ENCODE data around the gene SLC9C2.

The SLC9C2 gene

GRCh38 chr1:173481195-173481772 is 121.6 kb downstream of the SLC9C2 start:
- Histone ChIP-seq H3K9me3 (replicated peaks; ENCODE audit: insufficient read depth, low read length) (no peaks in the 10 kb centered on the region), H3K4me3 (ENCODE audit: low read length) (no peak overlapping the region), H3K9ac (ENCODE audit: low read length) (no peak overlapping the region), H3K9me2 (replicated peaks; ENCODE audit: insufficient read depth, low read length) (no peaks in the 10 kb centered on the region), H3K79me2 (ENCODE audit: low read length) (peaks cover 32% of the 10 kb centered on the region), H3K4me1 (ENCODE audit: low read length) (peaks cover 31% of the 10 kb centered on the region), H3K27ac (ENCODE audit: low read length) (no peak overlapping the region), H3K4me2 (ENCODE audit: low read depth, low read length) (no peak overlapping the region), H3F3A (ENCODE audit: insufficient read depth, low read length) (peaks cover 4% of the 10 kb centered on the region; the same call in 1 of the 2 replicates), H3K27me3 (replicated peaks; ENCODE audit: insufficient read depth, low read length) (no peaks in the 10 kb centered on the region), H3K36me3 (replicated peaks; ENCODE audit: insufficient read depth, low read length) (peaks cover 5% of the 10 kb centered on the region), H4K20me1 (ENCODE audit: insufficient read depth, low read length) (no peaks in the 10 kb centered on the region), H2AFZ (ENCODE audit: low read length) (no peak overlapping the region)
- no peak for TF ChIP-seq CTCF (IDR thresholded peaks at IDR 0.05; ENCODE audit: low read length)
- TF ChIP-seq EZH2 (optimal IDR thresholded peaks at IDR 0.05; ENCODE audit: low read depth, low read length): no peak
- no peak for TF ChIP-seq EZH2phosphoT487 (IDR thresholded peaks at IDR 0.05; ENCODE audit: low read length)
- DNase-seq: no peak

GRCh38 chr1:173479649-173480048 is 123.2 kb downstream of the SLC9C2 start:
- Histone ChIP-seq H3K79me2 (ENCODE audit: low read length) (peaks cover 37% of the 10 kb centered on the region), H3K36me3 (replicated peaks; ENCODE audit: insufficient read depth, low read length) (peaks cover 4% of the 10 kb centered on the region; the same call in 1 of the 2 replicates), H3K4me3 (ENCODE audit: low read length) (no peak overlapping the region), H3K9me3 (replicated peaks; ENCODE audit: insufficient read depth, low read length) (no peaks in the 10 kb centered on the region), H3K4me2 (ENCODE audit: low read depth, low read length) (0 out of 2 replicates have a peak overlapping the region, but pooled peaks have one; percentile 6), H3K27ac (ENCODE audit: low read length) (no peak overlapping the region), H3K4me1 (ENCODE audit: low read length) (peaks cover 38% of the 10 kb centered on the region), H3K9me2 (replicated peaks; ENCODE audit: insufficient read depth, low read length) (no peaks in the 10 kb centered on the region), H3K9ac (ENCODE audit: low read length) (no peak overlapping the region), H3K27me3 (replicated peaks; ENCODE audit: insufficient read depth, low read length) (no peaks in the 10 kb centered on the region), H4K20me1 (ENCODE audit: insufficient read depth, low read length) (no peaks in the 10 kb centered on the region), H3F3A (ENCODE audit: insufficient read depth, low read length) (peaks cover 4% of the 10 kb centered on the region; the same call in 1 of the 2 replicates), H2AFZ (ENCODE audit: low read length) (no peak overlapping the region)
- TF ChIP-seq CTCF (IDR thresholded peaks at IDR 0.05; ENCODE audit: low read length): no peak
- TF ChIP-seq EZH2 (optimal IDR thresholded peaks at IDR 0.05; ENCODE audit: low read depth, low read length): no peak
- TF ChIP-seq EZH2phosphoT487 (IDR thresholded peaks at IDR 0.05; ENCODE audit: low read length): no peak
- DNase-seq: no peak

GRCh38 chr1:173478094-173478674 is 124.7 kb downstream of the SLC9C2 start:
- Histone ChIP-seq H3K27ac (ENCODE audit: low read length) (no peak overlapping the region), H3K9me3 (replicated peaks; ENCODE audit: insufficient read depth, low read length) (no peaks in the 10 kb centered on the region), H3K4me1 (ENCODE audit: low read length) (peaks cover 38% of the 10 kb centered on the region), H3F3A (ENCODE audit: insufficient read depth, low read length) (peaks cover 4% of the 10 kb centered on the region; the same call in 1 of the 2 replicates), H4K20me1 (ENCODE audit: insufficient read depth, low read length) (no peaks in the 10 kb centered on the region), H2AFZ (ENCODE audit: low read length) (peak overlapping the region; percentile 97), H3K36me3 (replicated peaks; ENCODE audit: insufficient read depth, low read length) (no peaks in the 10 kb centered on the region), H3K79me2 (ENCODE audit: low read length) (peaks cover 37% of the 10 kb centered on the region), H3K4me2 (ENCODE audit: low read depth, low read length) (peak overlapping the region; percentile 83), H3K9ac (ENCODE audit: low read length) (peak overlapping the region; percentile 82), H3K4me3 (ENCODE audit: low read length) (peak overlapping the region; percentile 95), H3K9me2 (replicated peaks; ENCODE audit: insufficient read depth, low read length) (no peaks in the 10 kb centered on the region), H3K27me3 (replicated peaks; ENCODE audit: insufficient read depth, low read length) (no peaks in the 10 kb centered on the region)
- DNase-seq: peak; percentile 31
- no peak for TF ChIP-seq CTCF (IDR thresholded peaks at IDR 0.05; ENCODE audit: low read length)
- TF ChIP-seq EZH2 (optimal IDR thresholded peaks at IDR 0.05; ENCODE audit: low read depth, low read length): no peak
- TF ChIP-seq EZH2phosphoT487 (IDR thresholded peaks at IDR 0.05; ENCODE audit: low read length): no peak

Data from MM.1S (cell line).